Body of pancreas (tissue), 4 donors: ENCODE results near the gene GPR137B.

ENCODE experiments used
- CTCF ChIP-seq, 7 experiments: fragments of 450-650 bp in 4 of 7; fragments of 200-600 bp in 3 of 7; sonication (generic) in 3 of 7; IDR thresholded peaks; one replicate each; pipeline ENCODE4 v1.5.1; 2016 to 2019; ENCODE audit warnings: antibody characterized with exemption in 7 of 7
- POLR2A ChIP-seq, 3 donors: fragments of 450-650 bp; IDR thresholded peaks; one replicate each; pipeline ENCODE4 v1.6.1; 2016; ENCODE audit warnings: antibody characterized with exemption in 3 of 3, mild to moderate bottlenecking in 2 of 3

- TF ChIP-seq CTCF (IDR thresholded peaks at IDR 0.05) (no peak), POLR2A (IDR thresholded peaks at IDR 0.05) (no peak)
Measured at GRCh38 chr1:236122176-236122575, 20.2 kb upstream of the GPR137B start.
